ENCODE measurements around the gene TRAF2.

The TRAF2 gene

DNA sequence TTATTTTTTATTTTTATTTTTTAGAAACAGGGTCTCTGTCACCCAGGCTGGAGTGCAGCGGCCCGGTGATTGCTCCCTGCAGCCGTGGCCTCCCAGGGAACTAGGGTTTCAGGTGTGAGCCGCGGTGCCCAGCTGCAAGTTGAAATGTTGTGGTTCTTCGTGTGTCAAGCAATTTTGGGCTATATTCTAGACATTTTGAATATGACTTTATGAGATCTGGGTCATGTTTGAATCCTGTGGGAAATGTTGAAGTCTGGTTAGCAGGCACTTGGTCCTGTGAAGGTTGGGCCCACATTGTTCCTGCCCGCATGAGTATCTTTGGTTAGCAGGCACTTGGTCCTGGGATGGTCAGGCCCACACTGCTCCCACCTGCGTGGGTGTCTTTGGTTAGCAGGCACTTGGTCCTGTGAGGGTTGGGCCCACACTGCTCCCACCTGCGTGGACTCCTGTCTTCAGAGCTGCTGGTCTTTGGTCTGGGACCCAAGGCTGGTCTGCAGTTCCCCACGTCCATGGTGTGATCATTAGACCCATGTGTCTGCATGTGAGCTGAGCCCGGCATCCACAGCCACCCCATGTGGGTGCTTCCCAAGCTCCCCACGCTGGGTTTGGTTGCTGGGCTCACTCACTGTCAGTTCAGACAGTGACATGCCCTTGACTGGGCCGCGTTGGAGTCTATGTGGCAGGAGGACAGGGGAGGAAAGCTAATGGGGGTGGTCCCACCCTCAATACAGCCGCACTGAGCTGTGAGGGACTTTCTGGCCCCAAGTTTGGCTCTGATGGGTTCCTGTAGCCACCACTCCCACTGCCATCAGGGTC is 51.1 kb downstream of the TRAF2 start:
- no peak for DNase-seq

GRCh38 chr9:136939431-136939995 is 53.2 kb downstream of the TRAF2 start:
- DNase-seq: no peak

GRCh38 chr9:136939996-136940525 is 53.7 kb downstream of the TRAF2 start:
- no peak for DNase-seq

DNA sequence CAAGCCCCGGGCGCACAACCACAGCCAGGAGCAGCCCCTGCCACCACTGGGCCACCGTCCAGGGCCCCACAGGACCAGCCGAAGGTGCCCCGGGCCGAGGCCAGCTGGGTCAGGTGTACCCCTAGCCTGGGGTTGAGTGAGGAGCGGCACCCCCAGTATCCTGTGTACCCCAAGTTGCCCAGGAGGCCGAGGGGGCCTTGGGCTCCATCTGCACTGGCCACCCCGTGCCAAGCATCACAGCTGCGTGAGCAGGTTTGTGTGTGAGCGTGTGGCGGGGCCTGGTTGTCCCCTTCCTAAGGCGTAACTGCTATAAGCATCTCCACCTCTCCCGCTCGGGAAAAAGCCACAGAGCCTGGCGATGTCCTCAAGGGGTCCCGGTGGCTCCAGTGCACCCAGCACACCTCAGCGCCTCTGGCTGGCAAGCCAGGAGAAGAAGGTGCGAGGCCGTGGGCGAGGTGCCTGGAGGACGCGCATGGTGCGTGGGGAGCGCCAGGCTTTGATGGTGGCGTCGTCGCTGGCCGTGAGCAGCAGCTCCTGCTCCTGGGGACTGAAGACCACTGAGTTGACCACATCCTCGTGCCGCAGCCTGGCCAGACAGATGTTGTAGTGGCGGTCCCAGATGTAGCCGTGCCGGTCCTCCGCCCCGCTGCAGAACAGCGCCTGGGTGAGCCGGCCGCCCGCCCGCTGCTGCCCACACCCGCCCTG is 54.4 kb downstream of the TRAF2 start:
- DNase-seq: no peak

DNA sequence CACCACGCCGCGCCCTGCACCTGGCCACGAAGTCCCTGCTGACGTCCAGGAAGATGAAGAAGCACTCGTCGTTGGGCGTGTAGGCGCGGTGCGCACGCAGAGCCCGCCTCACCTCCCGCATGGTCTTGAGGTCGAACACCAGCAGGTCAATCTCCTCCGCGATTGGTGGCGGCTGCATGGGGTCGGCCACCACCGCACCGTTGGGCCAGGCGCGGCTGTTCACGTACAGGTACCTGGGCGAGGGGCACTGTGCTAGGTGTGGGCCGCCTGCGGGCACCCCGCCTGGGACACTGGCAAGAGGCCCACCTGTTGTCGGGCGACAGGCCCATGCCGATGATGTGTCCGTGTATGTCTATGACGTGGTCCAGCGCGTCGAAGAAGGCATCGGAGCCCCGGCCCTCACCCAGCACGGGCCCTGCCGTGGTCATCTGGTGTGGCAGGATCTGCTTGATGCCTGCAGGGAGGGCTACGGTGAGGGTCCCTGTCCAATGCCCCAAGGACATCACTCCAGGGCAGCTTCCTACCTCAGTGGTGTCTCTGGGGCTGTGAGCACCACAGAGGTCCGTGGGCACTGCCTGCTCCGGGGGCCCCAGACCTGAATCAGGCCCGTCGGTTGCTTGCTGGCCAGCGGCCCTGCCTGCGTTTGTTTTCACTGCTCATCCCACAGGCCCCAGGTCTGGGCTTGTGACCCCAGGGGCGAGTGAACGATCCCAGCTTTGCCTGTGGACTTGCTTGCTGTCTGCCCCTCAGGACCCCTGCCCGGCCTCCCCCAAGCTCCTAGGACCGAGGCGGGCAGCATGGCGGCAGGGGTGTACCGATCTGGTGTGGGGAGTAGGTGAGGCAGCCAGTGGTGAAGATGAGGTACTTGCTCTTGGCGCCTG is 55.2 kb downstream of the TRAF2 start:
- no peak for DNase-seq

GRCh38 chr9:136942112-136942880 is 56.0 kb downstream of the TRAF2 start:
- no peak for DNase-seq

- DNase-seq: no peak
Measured at GRCh38 chr9:136942881-136943230, 56.5 kb downstream of the TRAF2 start.

DNA sequence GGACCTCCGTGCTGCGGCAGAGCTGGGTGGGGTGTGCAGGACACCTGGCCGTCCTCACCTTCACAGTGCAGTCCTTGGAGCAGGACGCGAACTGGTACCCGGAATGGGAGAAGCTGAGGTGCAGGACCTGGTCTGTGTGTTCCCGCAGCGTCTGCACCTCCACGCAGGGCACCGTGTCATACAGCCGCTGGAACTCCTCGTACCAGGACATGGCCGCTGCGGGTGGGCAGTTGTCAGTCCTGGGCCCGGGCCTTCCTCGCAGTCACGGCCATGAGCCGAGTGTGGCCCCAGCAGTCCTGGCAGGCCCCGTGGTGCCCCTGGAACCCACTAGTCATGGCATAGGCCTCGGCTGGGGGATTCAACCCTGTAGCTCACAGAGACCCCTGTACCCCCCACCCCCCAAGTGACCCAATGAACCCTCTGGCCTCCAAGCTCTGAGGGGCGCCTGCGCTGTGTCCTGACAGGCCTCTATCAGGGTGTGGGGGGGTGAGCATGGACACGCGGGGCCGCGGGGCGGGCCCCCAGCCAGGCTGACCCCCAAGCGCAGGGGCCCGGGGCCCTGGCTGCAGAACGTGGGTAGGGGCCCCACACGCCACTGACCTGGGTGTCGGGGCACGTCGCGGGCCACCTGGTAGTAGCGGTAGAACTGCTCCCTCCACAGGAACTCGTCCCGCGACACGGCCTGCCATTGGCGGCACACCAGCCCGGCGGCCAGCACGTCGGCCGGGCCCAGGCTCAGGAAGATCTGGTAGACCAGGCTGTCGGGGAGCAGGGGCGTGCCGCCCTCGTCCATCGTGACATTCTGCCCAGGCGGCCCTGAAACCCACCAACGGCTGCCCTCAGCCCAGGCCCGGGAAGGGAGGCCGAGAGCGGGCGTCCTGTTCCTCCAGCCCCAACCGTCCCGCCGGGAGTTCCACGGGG is 57.2 kb downstream of the TRAF2 start:
- peak; percentile 58 for DNase-seq

DNA sequence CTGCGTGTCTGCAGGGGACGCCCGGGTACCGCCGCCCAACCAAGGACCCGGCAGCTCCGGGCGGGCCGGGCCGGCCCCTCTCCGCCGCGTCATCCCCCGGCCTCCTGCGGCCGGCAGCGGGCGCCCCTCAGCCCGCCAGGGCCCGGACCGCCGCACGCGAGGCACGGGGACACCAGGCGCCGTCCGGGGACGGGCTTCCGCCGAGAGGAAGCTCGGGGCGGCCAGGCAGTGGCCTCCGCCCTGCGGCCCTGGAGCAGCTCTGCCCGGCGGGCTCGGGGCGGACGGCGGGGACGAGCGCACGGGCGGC is 57.8 kb downstream of the TRAF2 start:
- no peak for DNase-seq

- DNase-seq: peak; percentile 96
Measured at GRCh38 chr9:136944519-136945332, 58.4 kb downstream of the TRAF2 start, which contains the start of the genes C8G and FBXW5. C8G (plus strand) TSS chr9:136945243; CDS start chr9:136945321, 78 bp downstream. FBXW5 (minus strand) TSS chr9:136944738; CDS start chr9:136944083, 655 bp downstream.

GRCh38 chr9:136945333-136946227 is 59.3 kb downstream of the TRAF2 start:
- DNase-seq: no peak

GRCh38 chr9:136946228-136947027 is 60.1 kb downstream of the TRAF2 start:
- DNase-seq: no peak

DNA sequence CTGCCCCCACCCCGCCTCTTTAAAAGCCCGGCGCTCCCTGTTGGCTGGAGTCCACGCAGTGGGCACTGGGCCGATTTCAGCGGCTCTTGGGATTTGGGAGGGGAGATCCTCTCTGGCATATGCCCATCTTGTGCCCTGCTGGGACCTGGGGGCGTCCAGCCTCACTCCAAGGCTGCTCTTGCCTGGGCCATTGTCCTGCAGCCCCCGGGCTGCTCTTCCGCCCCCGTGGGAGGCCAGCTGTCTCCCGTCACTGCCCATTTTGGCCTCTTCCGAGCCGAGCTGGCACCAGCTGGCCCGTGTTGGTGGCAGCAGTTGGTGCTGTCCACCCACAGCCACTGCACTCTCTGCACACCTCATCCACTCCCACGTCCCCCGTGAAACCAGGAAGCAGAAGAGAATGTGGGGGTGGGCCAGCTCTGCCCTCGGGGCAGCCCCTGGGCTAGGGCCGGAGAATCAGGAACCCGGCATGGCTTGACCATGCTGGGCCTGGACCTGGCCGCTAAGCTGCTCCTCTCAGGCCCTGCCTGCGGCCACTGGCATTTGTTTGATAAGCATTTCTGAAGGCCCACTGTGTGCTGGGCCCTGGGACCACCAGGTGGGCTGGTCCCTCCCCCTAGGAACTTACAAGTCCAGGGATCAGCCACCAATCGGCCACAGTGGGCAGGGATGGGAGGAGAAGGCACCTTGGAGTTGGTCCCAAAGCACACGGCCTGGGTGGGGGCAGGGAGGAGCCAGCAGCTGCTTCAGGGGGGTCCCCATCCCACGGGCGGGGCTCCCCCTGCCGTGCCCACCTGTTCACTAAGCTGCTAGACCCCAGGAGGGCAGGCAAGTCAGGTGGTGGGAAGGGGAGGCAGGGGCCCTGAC is 60.9 kb downstream of the TRAF2 start:
- no peak for DNase-seq

DNA sequence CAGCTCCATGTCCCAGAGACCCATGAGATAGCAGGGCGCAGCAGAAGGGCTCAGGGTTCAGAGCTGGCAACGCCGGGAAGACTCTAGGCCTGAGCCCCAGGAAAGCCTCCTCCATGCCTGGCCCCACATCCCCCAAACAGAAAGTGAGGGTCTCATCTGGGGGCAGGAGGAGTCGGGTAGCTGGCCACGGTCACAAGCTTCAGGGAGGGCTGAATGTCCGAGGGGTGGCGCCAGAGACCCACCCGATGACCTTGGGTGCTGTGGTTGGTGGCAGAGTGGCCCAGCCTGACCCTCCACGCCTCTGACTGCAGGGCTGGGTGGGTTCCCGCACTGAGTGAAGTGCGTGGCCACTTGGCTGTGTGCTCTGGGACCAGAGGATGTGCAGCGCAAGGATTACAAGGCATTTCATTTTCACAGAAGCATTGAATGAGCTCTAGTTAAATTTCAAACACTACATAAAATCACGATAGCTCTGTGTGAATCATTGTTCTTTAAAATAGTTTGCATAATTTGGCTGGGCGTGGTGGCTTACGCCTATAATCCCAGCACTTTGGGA is 61.7 kb downstream of the TRAF2 start:
- peak; percentile 57 for DNase-seq

DNA sequence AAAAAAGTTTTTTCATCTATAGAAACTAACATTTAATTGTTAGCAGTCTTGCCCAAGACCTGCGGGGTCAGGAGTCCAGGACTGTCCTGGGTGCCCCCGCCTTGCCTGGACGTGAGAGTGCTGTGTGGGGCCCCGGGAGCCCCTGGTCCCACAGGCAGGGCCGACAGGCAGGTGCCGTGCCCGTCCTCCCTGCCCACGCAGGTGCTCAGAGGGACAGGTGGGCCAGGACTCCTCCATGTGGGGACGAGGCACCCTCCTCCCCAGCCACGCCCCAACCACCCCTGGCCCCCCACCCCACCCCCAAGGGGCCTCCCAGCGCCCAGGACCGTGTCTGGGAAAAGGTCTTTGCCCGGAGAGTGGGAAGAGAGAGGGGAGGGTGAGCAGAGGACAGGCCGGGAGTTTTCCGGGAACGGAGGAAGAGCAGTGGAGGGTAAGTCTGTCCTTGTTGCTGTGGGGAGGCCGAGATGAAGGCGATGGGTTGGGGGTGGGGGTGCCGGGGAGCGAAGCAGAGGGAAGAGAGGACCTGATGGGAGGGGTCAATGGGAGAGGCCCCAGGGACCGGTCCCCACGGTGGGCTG is 63.0 kb downstream of the TRAF2 start:
- DNase-seq: no peak
